Spleen (tissue), 7 donors: Measurements from ENCODE around the gene BMPR1A.

ENCODE experiments used
- POLR2A ChIP-seq, 3 donors: fragments of 450-650 bp; IDR thresholded peaks; one replicate each; pipeline ENCODE4 v1.5.1; 2017; ENCODE audit warnings: antibody characterized with exemption in 3 of 3, mild to moderate bottlenecking in 1 of 3
- TF ChIP-seq, protein P1 (sequence below), 11 experiments: fragments of 200-600 bp in 7 of 11; fragments of 450-650 bp in 4 of 11; sonication (generic) in 4 of 11; IDR thresholded peaks in 8 of 11; conservative IDR thresholded peaks in 3 of 11; 1 replicate in 7 of 11; 2 replicates in 4 of 11; pipeline versions ENCODE4 v1.4.0 to v1.8.0; 2016 to 2021; ENCODE audit warnings: antibody characterized with exemption in 11 of 11, inconsistent platforms in 4 of 11, mild to moderate bottlenecking in 1 of 11
- donor health status: DM: no; HTN: no; CAD: no; lungs with moderate emphysema.
- donor health status: DM: no; HTN: no; CAD: no.
- donor health status: DM: no; HTN: no; CAD: no.

DNA sequence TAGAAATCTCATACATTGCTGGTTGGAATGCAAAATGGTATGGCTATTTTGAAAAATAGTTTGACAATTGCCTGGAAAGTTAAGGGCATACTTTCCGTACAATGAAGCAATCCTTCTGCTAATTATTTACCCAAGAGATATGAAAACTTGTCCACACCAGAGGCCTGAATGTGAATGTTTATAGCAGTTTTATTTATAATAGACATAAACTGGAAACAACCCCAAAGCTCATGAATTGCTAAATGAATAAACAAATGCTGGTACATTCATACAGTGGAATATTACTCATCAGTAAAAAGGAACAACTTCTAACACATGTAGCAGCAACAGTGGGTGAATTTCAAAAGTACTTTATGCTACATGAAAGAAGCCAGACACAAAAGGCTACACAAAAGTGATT, 158.3 kb downstream of the BMPR1A start:
- TF ChIP-seq, protein P1, sequence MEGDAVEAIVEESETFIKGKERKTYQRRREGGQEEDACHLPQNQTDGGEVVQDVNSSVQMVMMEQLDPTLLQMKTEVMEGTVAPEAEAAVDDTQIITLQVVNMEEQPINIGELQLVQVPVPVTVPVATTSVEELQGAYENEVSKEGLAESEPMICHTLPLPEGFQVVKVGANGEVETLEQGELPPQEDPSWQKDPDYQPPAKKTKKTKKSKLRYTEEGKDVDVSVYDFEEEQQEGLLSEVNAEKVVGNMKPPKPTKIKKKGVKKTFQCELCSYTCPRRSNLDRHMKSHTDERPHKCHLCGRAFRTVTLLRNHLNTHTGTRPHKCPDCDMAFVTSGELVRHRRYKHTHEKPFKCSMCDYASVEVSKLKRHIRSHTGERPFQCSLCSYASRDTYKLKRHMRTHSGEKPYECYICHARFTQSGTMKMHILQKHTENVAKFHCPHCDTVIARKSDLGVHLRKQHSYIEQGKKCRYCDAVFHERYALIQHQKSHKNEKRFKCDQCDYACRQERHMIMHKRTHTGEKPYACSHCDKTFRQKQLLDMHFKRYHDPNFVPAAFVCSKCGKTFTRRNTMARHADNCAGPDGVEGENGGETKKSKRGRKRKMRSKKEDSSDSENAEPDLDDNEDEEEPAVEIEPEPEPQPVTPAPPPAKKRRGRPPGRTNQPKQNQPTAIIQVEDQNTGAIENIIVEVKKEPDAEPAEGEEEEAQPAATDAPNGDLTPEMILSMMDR (IDR thresholded peaks at IDR 0.05 in 8 of 11, conservative IDR thresholded peaks at IDR 0.05 in 3 of 11), result no peak
- no peak for TF ChIP-seq POLR2A (IDR thresholded peaks at IDR 0.05)
